ENCODE measurements around the gene CLNS1A.
"Not testable (repeated sequence)": the region's sequence is repeated elsewhere in the genome, so short reads cannot be mapped to it uniquely, and the experiment has no call there.

CLNS1A gene

GRCh38 chr11:77637345-77638165 is at the start of gene CLNS1A:
CLNS1A (minus strand) TSS chr11:77637794; CDS start chr11:77637714, 80 bp downstream.
- peak; percentile 60 to 67 (median 64) for DNase-seq (ENCODE audit: low read depth in 3 of 3)

GRCh38 chr11:77687088-77687487 is 49.5 kb upstream of the CLNS1A start:
- no peak for DNase-seq (ENCODE audit: low read depth in 3 of 3)

- DNase-seq (ENCODE audit: low read depth in 3 of 3) = no peak
These were observed 39.5 kb upstream of the CLNS1A start for GRCh38 chr11:77677138-77677537.

- DNase-seq (ENCODE audit: low read depth in 3 of 3) = no peak
These were observed 34.7 kb upstream of the CLNS1A start for GRCh38 chr11:77672264-77672663.

GRCh38 chr11:77669848-77670511 is 32.4 kb upstream of the CLNS1A start:
- DNase-seq (ENCODE audit: low read depth in 3 of 3) = no peak

- DNase-seq (ENCODE audit: low read depth in 3 of 3) = no peak
These were observed 31.2 kb upstream of the CLNS1A start for GRCh38 chr11:77668760-77669159.

GRCh38 chr11:77665240-77665965 is 27.8 kb upstream of the CLNS1A start:
- no peak for DNase-seq (ENCODE audit: low read depth in 3 of 3)

GRCh38 chr11:77661670-77662069 is 24.1 kb upstream of the CLNS1A start:
- no peak for DNase-seq (ENCODE audit: low read depth in 3 of 3)

GRCh38 chr11:77660947-77661346 is 23.4 kb upstream of the CLNS1A start:
- no peak for DNase-seq (ENCODE audit: low read depth in 3 of 3)

- DNase-seq (ENCODE audit: low read depth in 3 of 3) = no peak
These were observed 20.8 kb upstream of the CLNS1A start for GRCh38 chr11:77658213-77659013.

GRCh38 chr11:77656362-77656761 is 18.8 kb upstream of the CLNS1A start:
- DNase-seq (ENCODE audit: low read depth in 3 of 3) = no peak

- no peak for DNase-seq (ENCODE audit: low read depth in 3 of 3)
These were observed 17.3 kb upstream of the CLNS1A start for GRCh38 chr11:77654770-77655434.

GRCh38 chr11:77650123-77650522 is 12.5 kb upstream of the CLNS1A start:
- no peak for DNase-seq (ENCODE audit: low read depth in 3 of 3)

- no peak for DNase-seq (ENCODE audit: low read depth in 3 of 3)
These were observed 10.2 kb upstream of the CLNS1A start for GRCh38 chr11:77647654-77648305.

- DNase-seq (ENCODE audit: low read depth in 3 of 3) = no peak
These were observed 7.3 kb upstream of the CLNS1A start for GRCh38 chr11:77644887-77645286.

- no peak for DNase-seq (ENCODE audit: low read depth in 3 of 3)
These were observed 4.6 kb upstream of the CLNS1A start for GRCh38 chr11:77642228-77642627.

GRCh38 chr11:77636731-77637344 is 756 bp downstream of the CLNS1A start:
- no peak for DNase-seq (ENCODE audit: low read depth in 3 of 3)

GRCh38 chr11:77633926-77634325 is 3.7 kb downstream of the CLNS1A start:
- not testable (repeated sequence) for DNase-seq (ENCODE audit: low read depth in 3 of 3)

GRCh38 chr11:77630157-77630710 is 7.4 kb downstream of the CLNS1A start:
- no peak for DNase-seq (ENCODE audit: low read depth in 3 of 3)

Measured in stimulated activated CD4-positive, alpha-beta T cell treated with anti-CD3 and anti-CD28 coated beads, TNF-alpha, amount 100 ng/mL, for 4 hours (primary cell).